ENCODE measurements around the gene BCL11A. TPM values are rescaled to one million over a fixed set of nuclear protein-coding genes. Genes with fewer than 3 reads are reported as not detected.

BCL11A gene
- total RNA-seq, 1 experiment from 2014 or later = 91.4 TPM

DNA sequence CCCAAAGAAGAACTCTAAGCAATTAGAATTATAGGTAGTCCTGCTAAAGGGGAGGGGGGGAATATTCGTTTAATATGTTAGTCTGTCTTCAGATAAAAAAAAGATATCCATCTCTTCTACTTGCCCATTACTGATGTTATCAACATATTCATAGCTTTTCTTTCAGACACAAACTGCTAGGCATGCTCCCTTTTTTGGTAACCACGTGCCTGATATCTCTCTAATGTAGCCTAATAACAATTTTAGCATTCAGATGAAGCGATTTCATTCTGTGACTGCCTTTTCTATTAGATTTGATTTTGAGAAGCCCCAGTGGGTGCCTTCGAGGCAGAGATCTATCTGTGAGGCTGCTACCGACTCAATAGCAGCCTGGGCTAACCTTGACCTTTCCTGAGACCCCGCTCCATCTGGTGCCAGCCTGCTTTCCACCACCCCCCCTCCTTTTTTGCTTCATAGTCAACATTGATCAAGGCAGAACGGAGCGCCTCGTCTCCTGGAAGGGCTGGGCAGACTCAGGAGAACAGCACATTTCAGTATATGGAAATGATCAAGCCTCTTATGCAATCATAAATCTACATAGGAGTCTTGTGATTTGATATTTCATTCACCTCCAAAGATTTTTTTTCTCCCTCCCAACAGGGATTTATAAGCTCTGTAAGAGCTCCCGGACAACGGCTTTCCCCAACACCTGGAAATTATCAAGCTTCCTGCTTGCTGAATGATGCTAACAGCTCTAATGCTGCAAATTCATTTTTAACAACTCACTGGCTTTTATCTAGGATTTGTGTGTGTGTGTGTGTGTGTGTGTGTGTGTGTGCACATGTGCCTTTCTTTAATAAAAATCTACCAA lies 14.7 kb upstream of the BCL11A start:
- no CpG with 5 or more reads among the region's 11 CpGs for WGBS (ENCODE audit: extremely low coverage, insufficient read length, low lambda C conversion rate)
- no peak overlapping the region for H2AFZ ChIP-seq (ENCODE audit: low read length)
- H3K23ac ChIP-seq (ENCODE audit: insufficient read length, low read depth, low read length) = no peak overlapping the region
- Mint-ChIP-seq H3K27me3 (ENCODE audit: low read depth) (no peaks in the 10 kb centered on the region; the same call in none of the 2 replicates), H3K36me3 (ENCODE audit: insufficient read depth in 1 of 3, low read depth in 3 of 3) (no peaks in the 10 kb centered on the region), H3K27ac (no peak overlapping the region), H3K9me3 (no peaks in the 10 kb centered on the region), H3K4me1 (peaks cover 15 to 18% of the 10 kb centered on the region in 2 experiments), H3K4me3 (no peak overlapping the region)
- no peak overlapping the region for H2BK5ac ChIP-seq (ENCODE audit: insufficient read length, low read length)
- H3K27ac ChIP-seq (ENCODE audit: insufficient read length, low read depth, low read length) = no peak overlapping the region
- H3K79me1 ChIP-seq (ENCODE audit: insufficient read depth, low read depth, low read length, poor library complexity, severe bottlenecking) = no peaks in the 10 kb centered on the region
- peaks cover 11% of the 10 kb centered on the region for H3K23me2 ChIP-seq (ENCODE audit: insufficient read length, low read depth, low read length, poor library complexity, severe bottlenecking)
- H3K9ac ChIP-seq (ENCODE audit: extremely low read depth, insufficient read length, low read length) = no peak overlapping the region
- peaks cover 2% of the 10 kb centered on the region; the same call in 1 of the 2 replicates for H3K27me3 ChIP-seq (ENCODE audit: insufficient read depth, low read length)
- H4K8ac ChIP-seq (replicated peaks; ENCODE audit: insufficient read length, low read depth, low read length) = no peak overlapping the region
- H2BK12ac ChIP-seq (ENCODE audit: insufficient read length, low read depth, low read length) = no peak overlapping the region
- no peak overlapping the region for H2BK20ac ChIP-seq (ENCODE audit: low read depth, low read length, poor library complexity, severe bottlenecking)
- H2BK15ac ChIP-seq (ENCODE audit: low read depth, low read length) = no peak overlapping the region
- H4K20me1 ChIP-seq (ENCODE audit: control insufficient read depth, insufficient read depth, insufficient read length) = no peaks in the 10 kb centered on the region
- H3K4me1 ChIP-seq (ENCODE audit: insufficient read depth, low read length) = peaks cover 3% of the 10 kb centered on the region; the same call in 1 of the 2 replicates
- no peak overlapping the region for H3K4me2 ChIP-seq (ENCODE audit: insufficient read depth, insufficient read length, low read length)
- no peak for DNase-seq
- no peaks in the 10 kb centered on the region for H3K79me2 ChIP-seq (ENCODE audit: insufficient read depth, low read length)
- H3K14ac ChIP-seq (ENCODE audit: insufficient read depth, low read length) = no peak overlapping the region
- H3K4ac ChIP-seq (ENCODE audit: low read depth, low read length) = no peak overlapping the region
- TF ChIP-seq CTCF (conservative IDR thresholded peaks at IDR 0.05) = no peak
- H2BK120ac ChIP-seq (ENCODE audit: low read depth, low read length, poor library complexity, severe bottlenecking) = no peak overlapping the region
- no peak overlapping the region for H2AK5ac ChIP-seq (ENCODE audit: insufficient read length, low read length)
- no peak overlapping the region for H3K18ac ChIP-seq (ENCODE audit: insufficient read length, low read depth, low read length)
- no peak overlapping the region for H3T11ph ChIP-seq (ENCODE audit: low read length)
- H4K5ac ChIP-seq (ENCODE audit: insufficient read length, low read depth, low read length) = no peak overlapping the region
- H3K56ac ChIP-seq (ENCODE audit: insufficient read length, low read depth, low read length) = no peak overlapping the region
- H4K91ac ChIP-seq (ENCODE audit: insufficient read length, low read depth, low read length) = no peak overlapping the region
- no peaks in the 10 kb centered on the region for H3K9me3 ChIP-seq (ENCODE audit: control insufficient read depth, low read depth, low read length)
